ENCODE results near the gene CNDP1.

The CNDP1 gene

GRCh38 chr18:74518456-74519295 is 15.6 kb upstream of the CNDP1 start:
- no peak for TF ChIP-seq POLR2A (IDR thresholded peaks at IDR 0.05; ENCODE audit: extremely low read depth, insufficient read length)
- no peak overlapping the region for H3K4me3 ChIP-seq (ENCODE audit: low read depth, low read length)
- no peak for DNase-seq (ENCODE audit: low read depth)

GRCh38 chr18:74519320-74520095 is 14.8 kb upstream of the CNDP1 start:
- H3K4me3 ChIP-seq (ENCODE audit: low read depth, low read length): no peak overlapping the region
- TF ChIP-seq POLR2A (IDR thresholded peaks at IDR 0.05; ENCODE audit: extremely low read depth, insufficient read length) (no peak), CTCF (IDR thresholded peaks at IDR 0.05; ENCODE audit: low read depth, low read length) (no peak), MAX (IDR thresholded peaks at IDR 0.05; ENCODE audit: low read depth, low read length) (no peak), MYC (IDR thresholded peaks at IDR 0.05; ENCODE audit: low read depth, low read length) (no peak)
- DNase-seq (ENCODE audit: low read depth): no peak

- no peak for DNase-seq (ENCODE audit: low read depth)
- no peak for TF ChIP-seq POLR2A (IDR thresholded peaks at IDR 0.05; ENCODE audit: extremely low read depth, insufficient read length)
- no peak for TF ChIP-seq MYC (IDR thresholded peaks at IDR 0.05; ENCODE audit: low read depth, low read length)
- no peak for TF ChIP-seq CTCF (IDR thresholded peaks at IDR 0.05; ENCODE audit: low read depth, low read length)
- TF ChIP-seq MAX (IDR thresholded peaks at IDR 0.05; ENCODE audit: low read depth, low read length): no peak
- no peak overlapping the region for H3K4me3 ChIP-seq (ENCODE audit: low read depth, low read length)
Measured at GRCh38 chr18:74520096-74520833, 14.0 kb upstream of the CNDP1 start.

GRCh38 chr18:74521068-74521725 is 13.1 kb upstream of the CNDP1 start:
- TF ChIP-seq POLR2A (IDR thresholded peaks at IDR 0.05; ENCODE audit: extremely low read depth, insufficient read length) (no peak), MYC (IDR thresholded peaks at IDR 0.05; ENCODE audit: low read depth, low read length) (no peak), MAX (IDR thresholded peaks at IDR 0.05; ENCODE audit: low read depth, low read length) (no peak), CTCF (IDR thresholded peaks at IDR 0.05; ENCODE audit: low read depth, low read length) (no peak)
- H3K4me3 ChIP-seq (ENCODE audit: low read depth, low read length): no peak overlapping the region
- DNase-seq (ENCODE audit: low read depth): no peak

GRCh38 chr18:74522635-74523548 is 11.4 kb upstream of the CNDP1 start:
- no peak for DNase-seq (ENCODE audit: low read depth)
- TF ChIP-seq MAX (IDR thresholded peaks at IDR 0.05; ENCODE audit: low read depth, low read length): no peak
- TF ChIP-seq POLR2A (IDR thresholded peaks at IDR 0.05; ENCODE audit: extremely low read depth, insufficient read length): no peak
- no peak for TF ChIP-seq MYC (IDR thresholded peaks at IDR 0.05; ENCODE audit: low read depth, low read length)
- no peak for TF ChIP-seq CTCF (IDR thresholded peaks at IDR 0.05; ENCODE audit: low read depth, low read length)
- no peak overlapping the region for H3K4me3 ChIP-seq (ENCODE audit: low read depth, low read length)
